B cell (primary cell): ENCODE results near the gene WNT3A.

Source experiments
- CTCF ChIP-seq: fragments of 200-600 bp; IDR thresholded peaks from one replicate; pipeline ENCODE4 v1.8.0; 2022; ENCODE audit warnings: antibody characterized with exemption, mild to moderate bottlenecking
- EZH2 ChIP-seq: IDR thresholded peaks from 2 replicates; pipeline ENCODE4 v1.6.1; 2012; ENCODE audit warnings: borderline replicate concordance, low read depth, mild to moderate bottlenecking, moderate library complexity, low read length; ENCODE audit not compliant: insufficient read depth, poor library complexity, severe bottlenecking

- no peak for TF ChIP-seq CTCF
- no peak for TF ChIP-seq EZH2
Observed at GRCh38 chr1:228105270-228105995, 98.6 kb downstream of the WNT3A start.
